H1 (cell line): ENCODE data around the gene SERPINH1. TPM values are rescaled to one million over a fixed set of nuclear protein-coding genes. Genes with fewer than 3 reads are reported as not detected.

Experiments used
- CHD2 ChIP-seq: IDR thresholded peaks from 2 replicates; pipeline ENCODE4 v1.6.1; 2012; ENCODE audit warnings: low read length, improper control_type of control experiment
- PHF8 ChIP-seq: fragments of 200-600 bp; sonication (generic); conservative IDR thresholded peaks from 2 replicates; pipeline ENCODE4 v1.7.1; 2012; ENCODE audit warnings: low read depth, mild to moderate bottlenecking, inconsistent platforms, low read length, moderate library complexity
- RAD21 ChIP-seq, 2 experiments: IDR thresholded peaks in 1 of 2; conservative IDR thresholded peaks in 1 of 2; 2 replicates each; pipeline ENCODE4 v1.6.1; 2011; ENCODE audit warnings: low read depth in 2 of 2, low read length in 2 of 2, improper control_type of control experiment in 1 of 2, inconsistent platforms in 1 of 2, mild to moderate bottlenecking in 1 of 2, moderate library complexity in 1 of 2
- SP4 ChIP-seq: IDR thresholded peaks from 2 replicates; pipeline ENCODE4 v1.6.1; 2012; ENCODE audit warnings: low read length, inconsistent platforms
- TEAD4 ChIP-seq: IDR thresholded peaks from 2 replicates; pipeline ENCODE4 v1.6.1; 2012; ENCODE audit warnings: low read depth, low read length, inconsistent platforms, mixed read lengths
- ZNF274 ChIP-seq: IDR thresholded peaks from 2 replicates; pipeline ENCODE4 v1.7.0; 2012; ENCODE audit warnings: low read length, borderline replicate concordance; ENCODE audit errors: extremely low read depth
- polyA plus RNA-seq, 7 experiments: library from polyadenylated mRNA; depleted of rRNA in 3 of 7; stranded (reverse) in 5 of 7; unstranded in 2 of 7; fragments of >200 nt in 5 of 7; fragments of 200-250 nt in 2 of 7; gene quantifications; 1 replicate in 5 of 7; 2 replicates in 1 of 7; 4 replicates in 1 of 7; pipeline versions ENCODE4 v1.2.1 to v1.2.3, GENCODE V29; 2011 to 2013; ENCODE audit warnings: missing spikeins in 2 of 7, mixed read lengths in 2 of 7
- total RNA-seq: library from RNA; stranded (reverse); fragmentation: NEBNext Ultra II Directional; extraction: Animal tissue kit (Norgen Biotek cat#: 25700); gene quantifications from 2 replicates; pipeline ENCODE4 v1.2.1, GENCODE V29; 2021
- TF ChIP-seq, protein P1 (sequence below): IDR thresholded peaks from 2 replicates; pipeline ENCODE4 v1.6.1; 2011; ENCODE audit warnings: low read depth, mild to moderate bottlenecking, low read length; ENCODE audit not compliant: insufficient read depth

Gene SERPINH1
- total and polyA plus RNA-seq, 2 of the 8 experiments (the other 6 are each of a cell fraction or from before 2014, with no cell fraction given) = 420 to 621 TPM

DNA sequence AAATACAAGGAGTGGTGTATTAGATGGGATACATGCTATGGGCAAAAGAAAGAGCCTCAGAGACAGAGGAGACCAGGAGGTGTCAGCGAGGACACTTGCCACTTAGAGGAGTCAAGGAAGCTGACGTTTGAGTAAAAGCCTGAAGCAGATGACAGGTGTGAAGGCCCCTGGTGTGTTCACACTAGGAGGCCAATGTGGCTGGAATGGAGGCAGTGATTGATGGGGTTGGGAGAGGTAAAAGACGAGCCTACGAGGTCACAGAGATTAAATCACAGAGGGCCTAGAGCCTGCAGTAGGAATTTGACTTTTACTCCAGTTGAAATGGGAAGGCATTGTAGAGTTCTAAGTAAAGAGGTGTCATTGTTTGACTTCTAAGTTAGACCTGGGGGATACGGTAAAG is 24.3 kb upstream of the SERPINH1 start (continued):
- TF ChIP-seq PHF8 (no peak), ZNF274 (no peak), CHD2 (no peak), TEAD4 (no peak), SP4 (no peak), RAD21 (IDR thresholded peaks at IDR 0.05 in 1 of 2, conservative IDR thresholded peaks at IDR 0.05 in 1 of 2; ENCODE audit: low read depth in 2 of 2, low read length in 2 of 2) (no peak)
- TF ChIP-seq, protein P1, sequence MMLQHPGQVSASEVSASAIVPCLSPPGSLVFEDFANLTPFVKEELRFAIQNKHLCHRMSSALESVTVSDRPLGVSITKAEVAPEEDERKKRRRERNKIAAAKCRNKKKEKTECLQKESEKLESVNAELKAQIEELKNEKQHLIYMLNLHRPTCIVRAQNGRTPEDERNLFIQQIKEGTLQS = no peak
